HepG2 (cell line): Measurements from ENCODE around the gene TEKT5. TPM values are rescaled to one million over a fixed set of nuclear protein-coding genes. Genes with fewer than 3 reads are reported as not detected.

Experiments
- CC2D1A ChIP-seq: sonication (generic); formaldehyde crosslinking; IDR thresholded peaks from 2 replicates; pipeline ENCODE4 v1.8.1; 2023; ENCODE audit warnings: mild to moderate bottlenecking, missing genetic modification reagents
- FOXA3 ChIP-seq: IDR thresholded peaks from 2 replicates; pipeline ENCODE4 v1.6.1; 2016; ENCODE audit warnings: missing genetic modification reagents, missing compliant biosample characterization
- GABPB1 ChIP-seq: IDR thresholded peaks from 2 replicates; pipeline ENCODE4 v1.6.1; 2016; ENCODE audit warnings: mild to moderate bottlenecking, missing genetic modification reagents, moderate library complexity, missing compliant biosample characterization
- GATAD1 ChIP-seq: IDR thresholded peaks from 2 replicates; pipeline ENCODE4 v1.6.1; 2016; ENCODE audit warnings: missing genetic modification reagents, missing compliant biosample characterization
- HMG20A ChIP-seq: IDR thresholded peaks from 2 replicates; pipeline ENCODE4 v1.6.1; 2016; ENCODE audit warnings: borderline replicate concordance
- HNRNPH1 ChIP-seq: fragments of 200-400 bp; formaldehyde crosslinking; optimal IDR thresholded peaks from 2 replicates; pipeline ENCODE3; 2017; ENCODE audit warnings: mild to moderate bottlenecking, low read depth, low read length
- MED1 ChIP-seq: sonication (generic); formaldehyde crosslinking; IDR thresholded peaks from 2 replicates; pipeline ENCODE4 v1.4.0; 2020; ENCODE audit warnings: missing genetic modification reagents
- MEF2D ChIP-seq: sonication (generic); formaldehyde crosslinking; IDR thresholded peaks from 2 replicates; pipeline ENCODE4 v1.5.1; 2020; ENCODE audit warnings: mild to moderate bottlenecking, missing genetic modification reagents
- PCBP1 ChIP-seq: fragments of 200-400 bp; formaldehyde crosslinking; IDR thresholded peaks from 2 replicates; pipeline ENCODE4 v1.6.1; 2017; ENCODE audit warnings: mild to moderate bottlenecking, low read depth, low read length, borderline replicate concordance
- SOX5 ChIP-seq: IDR thresholded peaks from 2 replicates; pipeline ENCODE4 v1.6.1; 2016; ENCODE audit warnings: borderline replicate concordance
- TSC22D2 ChIP-seq: sonication (generic); formaldehyde crosslinking; IDR thresholded peaks from 2 replicates; pipeline ENCODE4 v1.5.1; 2020; ENCODE audit warnings: missing genetic modification reagents, mild to moderate bottlenecking, borderline replicate concordance
- ZNF263 ChIP-seq: sonication (generic); formaldehyde crosslinking; IDR thresholded peaks from 2 replicates; pipeline ENCODE4 v1.4.0; 2020; ENCODE audit warnings: missing genetic modification reagents
- ZNF292 ChIP-seq: sonication (generic); formaldehyde crosslinking; IDR thresholded peaks from 2 replicates; pipeline ENCODE4 v1.8.1; 2022; ENCODE audit warnings: mild to moderate bottlenecking, low read depth, missing genetic modification reagents, borderline replicate concordance
- ZNF331 ChIP-seq: sonication (generic); formaldehyde crosslinking; IDR thresholded peaks from 2 replicates; pipeline ENCODE4 v1.4.0; 2020; ENCODE audit warnings: missing genetic modification reagents
- ZNF501 ChIP-seq: sonication (generic); formaldehyde crosslinking; IDR thresholded peaks from 2 replicates; pipeline ENCODE4 v1.5.1; 2020; ENCODE audit warnings: mild to moderate bottlenecking, moderate library complexity, missing genetic modification reagents
- polyA plus RNA-seq, 8 experiments: library from polyadenylated mRNA; depleted of rRNA in 3 of 8; stranded (reverse) in 7 of 8; unstranded in 1 of 8; fragments of >200 nt; fragmentation: Illumina TruSeq in 4 of 8; extraction: Trizol in 4 of 8; gene quantifications; 2 replicates each; pipeline versions ENCODE4 v1.2.1 to v1.2.3, GENCODE V29; 2011 to 2016; ENCODE audit warnings: low read depth in 4 of 8, missing spikeins in 1 of 8, mixed read lengths in 1 of 8; ENCODE audit not compliant: insufficient read depth in 1 of 8
- total RNA-seq, 5 experiments: library from RNA; depleted of rRNA; stranded (reverse); fragments of >200 nt; fragmentation: Illumina TruSeq; extraction: Trizol; gene quantifications; 2 replicates each; pipeline ENCODE4 v1.2.3, GENCODE V29; 2016; ENCODE audit warnings: low read depth in 1 of 5
- TF ChIP-seq, protein P1 (sequence below): sonication (generic); formaldehyde crosslinking; conservative IDR thresholded peaks from 2 replicates; pipeline ENCODE4 v1.8.0; 2022; ENCODE audit warnings: mild to moderate bottlenecking, moderate library complexity, missing genetic modification reagents
- TF ChIP-seq, protein P2 (sequence below): IDR thresholded peaks from 2 replicates; pipeline ENCODE4 v1.4.0; 2020; ENCODE audit warnings: mild to moderate bottlenecking, missing genetic modification reagents
- TF ChIP-seq, protein P3 (sequence below): sonication (generic); formaldehyde crosslinking; conservative IDR thresholded peaks from 2 replicates; pipeline ENCODE4 v1.4.0; 2020; ENCODE audit warnings: mild to moderate bottlenecking, missing genetic modification reagents, moderate library complexity
- TF ChIP-seq, protein P4 (sequence below): sonication (generic); formaldehyde crosslinking; IDR thresholded peaks from 2 replicates; pipeline ENCODE4 v1.4.0; 2020; ENCODE audit warnings: missing genetic modification reagents

TEKT5 gene
- total and polyA plus RNA-seq, 2 of the 13 experiments (the other 11 are each of a cell fraction or from before 2014, with no cell fraction given): 0.16 TPM; not detected in 1

DNA sequence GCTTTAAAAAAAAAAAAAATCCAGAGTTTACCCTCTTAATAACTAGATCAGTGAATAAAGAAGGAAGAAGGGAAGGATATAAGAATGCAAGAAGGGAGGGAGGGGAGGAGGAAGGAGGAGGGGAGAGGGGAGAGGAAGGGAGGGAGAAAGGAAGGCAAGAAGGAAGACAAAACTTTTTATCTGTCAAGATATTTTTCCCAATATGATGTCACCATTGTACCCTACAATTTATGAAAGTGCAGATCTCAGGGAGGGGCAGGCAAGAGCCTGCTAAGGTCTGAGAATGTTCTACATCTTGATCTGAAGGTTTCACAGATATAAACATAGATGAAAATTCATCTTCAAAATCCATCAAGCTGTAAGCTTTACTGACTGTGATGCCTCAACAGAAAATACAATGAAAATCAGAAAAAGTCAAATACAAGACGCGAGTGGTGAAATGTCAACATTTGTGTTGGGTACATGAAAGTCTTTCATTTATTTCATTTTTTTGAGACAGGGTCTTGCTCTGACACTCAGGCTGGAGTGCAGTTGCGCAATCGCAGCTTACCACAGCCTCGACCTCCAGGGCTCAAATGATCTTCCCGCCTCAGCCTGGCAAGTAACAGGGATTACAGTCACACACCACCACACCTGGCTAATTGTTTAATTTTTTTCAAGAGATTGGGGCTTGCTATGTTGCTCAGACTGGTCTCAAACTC is 57.2 kb downstream of the TEKT5 start (continued):
- TF ChIP-seq, protein P1, sequence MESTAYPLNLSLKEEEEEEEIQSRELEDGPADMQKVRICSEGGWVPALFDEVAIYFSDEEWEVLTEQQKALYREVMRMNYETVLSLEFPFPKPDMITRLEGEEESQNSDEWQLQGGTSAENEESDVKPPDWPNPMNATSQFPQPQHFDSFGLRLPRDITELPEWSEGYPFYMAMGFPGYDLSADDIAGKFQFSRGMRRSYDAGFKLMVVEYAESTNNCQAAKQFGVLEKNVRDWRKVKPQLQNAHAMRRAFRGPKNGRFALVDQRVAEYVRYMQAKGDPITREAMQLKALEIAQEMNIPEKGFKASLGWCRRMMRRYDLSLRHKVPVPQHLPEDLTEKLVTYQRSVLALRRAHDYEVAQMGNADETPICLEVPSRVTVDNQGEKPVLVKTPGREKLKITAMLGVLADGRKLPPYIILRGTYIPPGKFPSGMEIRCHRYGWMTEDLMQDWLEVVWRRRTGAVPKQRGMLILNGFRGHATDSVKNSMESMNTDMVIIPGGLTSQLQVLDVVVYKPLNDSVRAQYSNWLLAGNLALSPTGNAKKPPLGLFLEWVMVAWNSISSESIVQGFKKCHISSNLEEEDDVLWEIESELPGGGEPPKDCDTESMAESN (CRISPR knock-in tag): 0 out of 2 replicates have a peak, but pooled peaks have one; percentile 30
- TF ChIP-seq HMG20A (CRISPR knock-in tag) (peak; percentile 90), CC2D1A (0 out of 2 replicates have a peak, but pooled peaks have one; percentile 23), HNRNPH1 (no peak), SOX5 (CRISPR knock-in tag) (peak; percentile 81), GATAD1 (CRISPR knock-in tag) (no peak), MEF2D (0 out of 2 replicates have a peak, but pooled peaks have one; percentile 34), ZNF263 (CRISPR knock-in tag) (no peak), ZNF331 (CRISPR knock-in tag) (0 out of 2 replicates have a peak, but pooled peaks have one; percentile 51), TSC22D2 (CRISPR knock-in tag) (no peak), GABPB1 (CRISPR knock-in tag) (0 out of 2 replicates have a peak, but pooled peaks have one; percentile 26), FOXA3 (CRISPR knock-in tag) (0 out of 2 replicates have a peak, but pooled peaks have one; percentile 37), ZNF501 (CRISPR knock-in tag) (peak; percentile 31; the same call in 1 of the 2 replicates), PCBP1 (0 out of 2 replicates have a peak, but pooled peaks have one; percentile 76), MED1 (CRISPR knock-in tag) (0 out of 2 replicates have a peak, but pooled peaks have one; percentile 25), ZNF292 (CRISPR knock-in tag) (0 out of 2 replicates have a peak, but pooled peaks have one; percentile 40)
- TF ChIP-seq, protein P2, sequence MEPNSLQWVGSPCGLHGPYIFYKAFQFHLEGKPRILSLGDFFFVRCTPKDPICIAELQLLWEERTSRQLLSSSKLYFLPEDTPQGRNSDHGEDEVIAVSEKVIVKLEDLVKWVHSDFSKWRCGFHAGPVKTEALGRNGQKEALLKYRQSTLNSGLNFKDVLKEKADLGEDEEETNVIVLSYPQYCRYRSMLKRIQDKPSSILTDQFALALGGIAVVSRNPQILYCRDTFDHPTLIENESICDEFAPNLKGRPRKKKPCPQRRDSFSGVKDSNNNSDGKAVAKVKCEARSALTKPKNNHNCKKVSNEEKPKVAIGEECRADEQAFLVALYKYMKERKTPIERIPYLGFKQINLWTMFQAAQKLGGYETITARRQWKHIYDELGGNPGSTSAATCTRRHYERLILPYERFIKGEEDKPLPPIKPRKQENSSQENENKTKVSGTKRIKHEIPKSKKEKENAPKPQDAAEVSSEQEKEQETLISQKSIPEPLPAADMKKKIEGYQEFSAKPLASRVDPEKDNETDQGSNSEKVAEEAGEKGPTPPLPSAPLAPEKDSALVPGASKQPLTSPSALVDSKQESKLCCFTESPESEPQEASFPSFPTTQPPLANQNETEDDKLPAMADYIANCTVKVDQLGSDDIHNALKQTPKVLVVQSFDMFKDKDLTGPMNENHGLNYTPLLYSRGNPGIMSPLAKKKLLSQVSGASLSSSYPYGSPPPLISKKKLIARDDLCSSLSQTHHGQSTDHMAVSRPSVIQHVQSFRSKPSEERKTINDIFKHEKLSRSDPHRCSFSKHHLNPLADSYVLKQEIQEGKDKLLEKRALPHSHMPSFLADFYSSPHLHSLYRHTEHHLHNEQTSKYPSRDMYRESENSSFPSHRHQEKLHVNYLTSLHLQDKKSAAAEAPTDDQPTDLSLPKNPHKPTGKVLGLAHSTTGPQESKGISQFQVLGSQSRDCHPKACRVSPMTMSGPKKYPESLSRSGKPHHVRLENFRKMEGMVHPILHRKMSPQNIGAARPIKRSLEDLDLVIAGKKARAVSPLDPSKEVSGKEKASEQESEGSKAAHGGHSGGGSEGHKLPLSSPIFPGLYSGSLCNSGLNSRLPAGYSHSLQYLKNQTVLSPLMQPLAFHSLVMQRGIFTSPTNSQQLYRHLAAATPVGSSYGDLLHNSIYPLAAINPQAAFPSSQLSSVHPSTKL (CRISPR knock-in tag): peak; percentile 82
- TF ChIP-seq, protein P3, sequence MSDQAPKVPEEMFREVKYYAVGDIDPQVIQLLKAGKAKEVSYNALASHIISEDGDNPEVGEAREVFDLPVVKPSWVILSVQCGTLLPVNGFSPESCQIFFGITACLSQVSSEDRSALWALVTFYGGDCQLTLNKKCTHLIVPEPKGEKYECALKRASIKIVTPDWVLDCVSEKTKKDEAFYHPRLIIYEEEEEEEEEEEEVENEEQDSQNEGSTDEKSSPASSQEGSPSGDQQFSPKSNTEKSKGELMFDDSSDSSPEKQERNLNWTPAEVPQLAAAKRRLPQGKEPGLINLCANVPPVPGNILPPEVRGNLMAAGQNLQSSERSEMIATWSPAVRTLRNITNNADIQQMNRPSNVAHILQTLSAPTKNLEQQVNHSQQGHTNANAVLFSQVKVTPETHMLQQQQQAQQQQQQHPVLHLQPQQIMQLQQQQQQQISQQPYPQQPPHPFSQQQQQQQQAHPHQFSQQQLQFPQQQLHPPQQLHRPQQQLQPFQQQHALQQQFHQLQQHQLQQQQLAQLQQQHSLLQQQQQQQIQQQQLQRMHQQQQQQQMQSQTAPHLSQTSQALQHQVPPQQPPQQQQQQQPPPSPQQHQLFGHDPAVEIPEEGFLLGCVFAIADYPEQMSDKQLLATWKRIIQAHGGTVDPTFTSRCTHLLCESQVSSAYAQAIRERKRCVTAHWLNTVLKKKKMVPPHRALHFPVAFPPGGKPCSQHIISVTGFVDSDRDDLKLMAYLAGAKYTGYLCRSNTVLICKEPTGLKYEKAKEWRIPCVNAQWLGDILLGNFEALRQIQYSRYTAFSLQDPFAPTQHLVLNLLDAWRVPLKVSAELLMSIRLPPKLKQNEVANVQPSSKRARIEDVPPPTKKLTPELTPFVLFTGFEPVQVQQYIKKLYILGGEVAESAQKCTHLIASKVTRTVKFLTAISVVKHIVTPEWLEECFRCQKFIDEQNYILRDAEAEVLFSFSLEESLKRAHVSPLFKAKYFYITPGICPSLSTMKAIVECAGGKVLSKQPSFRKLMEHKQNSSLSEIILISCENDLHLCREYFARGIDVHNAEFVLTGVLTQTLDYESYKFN (CRISPR knock-in tag): 0 out of 2 replicates have a peak, but pooled peaks have one; percentile 20
- TF ChIP-seq, protein P4, sequence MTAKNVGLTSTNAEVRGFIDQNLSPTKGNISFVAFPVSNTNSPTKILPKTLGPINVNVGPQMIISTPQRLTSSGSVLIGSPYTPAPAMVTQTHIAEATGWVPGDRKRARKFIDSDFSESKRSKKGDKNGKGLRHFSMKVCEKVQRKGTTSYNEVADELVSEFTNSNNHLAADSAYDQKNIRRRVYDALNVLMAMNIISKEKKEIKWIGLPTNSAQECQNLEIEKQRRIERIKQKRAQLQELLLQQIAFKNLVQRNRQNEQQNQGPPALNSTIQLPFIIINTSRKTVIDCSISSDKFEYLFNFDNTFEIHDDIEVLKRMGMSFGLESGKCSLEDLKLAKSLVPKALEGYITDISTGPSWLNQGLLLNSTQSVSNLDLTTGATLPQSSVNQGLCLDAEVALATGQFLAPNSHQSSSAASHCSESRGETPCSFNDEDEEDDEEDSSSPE: 0 out of 2 replicates have a peak, but pooled peaks have one; percentile 19
